Suprapubic skin (tissue), 4 donors: ENCODE data around the gene TMEM222.

Source experiments
- POLR2A ChIP-seq, 2 donors: fragments of 450-650 bp; IDR thresholded peaks; one replicate each; pipeline ENCODE4 v1.6.1; 2017; ENCODE audit warnings: antibody characterized with exemption in 2 of 2, mild to moderate bottlenecking in 2 of 2, moderate library complexity in 2 of 2
- POLR2AphosphoS5 ChIP-seq, 3 donors: sonication (generic); formaldehyde crosslinking; IDR thresholded peaks; one replicate each; pipeline ENCODE4 v1.6.1; 2017; ENCODE audit warnings: antibody characterized with exemption in 3 of 3
- TF ChIP-seq, protein P1 (sequence below), 2 donors: fragments of 200-600 bp in 1 of 2; fragments of 450-650 bp in 1 of 2; sonication (generic) in 1 of 2; IDR thresholded peaks; one replicate each; pipeline ENCODE4 v1.5.1; 2016 to 2019; ENCODE audit warnings: antibody characterized with exemption in 2 of 2, mild to moderate bottlenecking in 1 of 2, moderate library complexity in 1 of 2

DNA sequence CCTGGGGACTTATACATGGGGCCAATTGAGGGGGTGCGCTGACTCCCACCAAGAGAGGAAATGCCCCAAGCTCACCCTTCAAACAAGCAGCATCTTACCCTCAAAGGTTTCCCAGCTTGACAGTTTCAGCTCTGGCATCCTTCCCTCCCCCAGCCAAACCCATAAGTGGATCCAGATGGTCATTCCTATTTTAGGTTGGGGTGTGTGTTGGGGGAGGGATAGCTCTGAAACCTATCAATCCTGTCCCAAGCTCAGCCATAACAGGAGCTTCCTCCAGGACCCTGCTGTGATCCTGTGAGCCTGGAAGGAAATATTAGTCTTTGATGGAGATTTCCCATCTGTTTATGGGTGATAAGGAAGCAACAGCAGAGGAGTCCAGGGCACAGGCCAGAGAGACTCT, 3.4 kb upstream of the TMEM222 start:
- TF ChIP-seq, protein P1, sequence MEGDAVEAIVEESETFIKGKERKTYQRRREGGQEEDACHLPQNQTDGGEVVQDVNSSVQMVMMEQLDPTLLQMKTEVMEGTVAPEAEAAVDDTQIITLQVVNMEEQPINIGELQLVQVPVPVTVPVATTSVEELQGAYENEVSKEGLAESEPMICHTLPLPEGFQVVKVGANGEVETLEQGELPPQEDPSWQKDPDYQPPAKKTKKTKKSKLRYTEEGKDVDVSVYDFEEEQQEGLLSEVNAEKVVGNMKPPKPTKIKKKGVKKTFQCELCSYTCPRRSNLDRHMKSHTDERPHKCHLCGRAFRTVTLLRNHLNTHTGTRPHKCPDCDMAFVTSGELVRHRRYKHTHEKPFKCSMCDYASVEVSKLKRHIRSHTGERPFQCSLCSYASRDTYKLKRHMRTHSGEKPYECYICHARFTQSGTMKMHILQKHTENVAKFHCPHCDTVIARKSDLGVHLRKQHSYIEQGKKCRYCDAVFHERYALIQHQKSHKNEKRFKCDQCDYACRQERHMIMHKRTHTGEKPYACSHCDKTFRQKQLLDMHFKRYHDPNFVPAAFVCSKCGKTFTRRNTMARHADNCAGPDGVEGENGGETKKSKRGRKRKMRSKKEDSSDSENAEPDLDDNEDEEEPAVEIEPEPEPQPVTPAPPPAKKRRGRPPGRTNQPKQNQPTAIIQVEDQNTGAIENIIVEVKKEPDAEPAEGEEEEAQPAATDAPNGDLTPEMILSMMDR (IDR thresholded peaks at IDR 0.05): no peak
- TF ChIP-seq POLR2A (IDR thresholded peaks at IDR 0.05) (no peak), POLR2AphosphoS5 (IDR thresholded peaks at IDR 0.05) (no peak)
